GM20431 (cell line): ENCODE results near the gene CHTOP.

Source experiments
- in situ Hi-C: fragments of 300-500 bp; cut with MseI, MboI; formaldehyde crosslinking; loops from one replicate; pipeline ENCODE4 v1.15.0; 2020; ENCODE audit warnings: low sequenced_read_pairs; ENCODE audit not compliant: unreplicated experiment

Gene CHTOP

DNA sequence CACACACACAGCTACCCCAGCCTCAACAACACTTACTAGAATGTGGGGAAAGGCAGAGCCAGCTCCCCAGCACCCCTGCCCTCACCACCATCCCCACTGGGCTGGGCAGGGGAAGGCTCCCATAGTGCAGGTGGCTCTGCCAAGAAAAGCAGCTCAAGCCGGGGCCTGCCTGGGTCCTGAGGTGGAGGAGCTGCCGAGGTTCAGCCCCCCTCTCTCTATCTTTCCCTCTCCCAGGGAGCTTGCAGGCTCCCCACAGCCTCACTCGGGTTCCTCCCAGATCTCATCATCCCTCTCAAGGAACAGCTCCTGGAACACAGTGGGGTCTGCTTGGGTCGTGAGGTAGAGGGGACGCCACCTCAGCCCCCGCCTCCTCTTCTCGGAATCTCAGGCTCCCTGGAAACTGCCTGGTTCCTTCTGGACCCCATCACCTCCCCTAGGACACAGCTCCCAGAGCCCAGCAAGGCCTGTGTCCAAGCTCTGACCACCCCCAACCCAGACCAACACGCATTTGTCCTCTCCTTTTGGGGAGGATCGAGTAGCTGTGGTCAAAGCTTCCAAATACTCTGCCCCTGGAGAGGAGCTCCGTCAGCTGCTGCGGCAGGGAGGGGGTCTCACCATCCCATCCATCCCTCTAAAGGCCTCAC lies 21.6 kb upstream of the CHTOP start:
- in situ Hi-C loops = no loop called here

DNA sequence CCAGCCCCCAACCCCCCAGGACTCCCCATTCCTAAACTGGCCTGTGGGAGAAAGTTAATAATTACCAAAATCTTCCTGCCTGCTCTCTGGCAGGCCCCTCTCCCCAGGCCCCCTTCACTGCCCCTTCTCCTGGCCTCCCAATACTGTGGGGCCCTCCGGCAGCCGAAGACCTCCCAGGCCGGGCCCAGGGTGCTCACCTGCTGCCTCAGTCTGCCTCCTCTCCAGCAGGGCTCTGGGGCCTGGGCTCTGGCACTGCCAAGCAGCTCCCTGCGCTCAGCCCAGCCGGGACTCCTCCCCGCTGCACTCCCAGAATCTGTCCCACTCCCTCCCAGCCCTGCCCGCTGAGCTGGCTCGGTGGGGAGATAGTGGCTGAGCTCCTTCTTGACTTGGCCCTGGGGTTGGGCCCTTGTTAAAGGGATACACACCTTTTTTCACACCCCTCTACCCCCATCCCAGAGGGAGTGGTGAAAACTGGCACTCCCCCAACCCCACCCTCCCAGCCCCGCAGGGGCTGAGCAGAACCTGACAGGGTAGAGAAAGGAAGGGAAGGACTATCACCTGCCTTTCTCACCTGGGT lies 21.0 kb upstream of the CHTOP start, which contains the start of gene S100A16:
S100A16 (minus strand) TSS at position 383 of the 577 bp plus-strand sequence. CDS start 4,986 bp downstream, outside the sequence.
- in situ Hi-C loops = no loop called here

DNA sequence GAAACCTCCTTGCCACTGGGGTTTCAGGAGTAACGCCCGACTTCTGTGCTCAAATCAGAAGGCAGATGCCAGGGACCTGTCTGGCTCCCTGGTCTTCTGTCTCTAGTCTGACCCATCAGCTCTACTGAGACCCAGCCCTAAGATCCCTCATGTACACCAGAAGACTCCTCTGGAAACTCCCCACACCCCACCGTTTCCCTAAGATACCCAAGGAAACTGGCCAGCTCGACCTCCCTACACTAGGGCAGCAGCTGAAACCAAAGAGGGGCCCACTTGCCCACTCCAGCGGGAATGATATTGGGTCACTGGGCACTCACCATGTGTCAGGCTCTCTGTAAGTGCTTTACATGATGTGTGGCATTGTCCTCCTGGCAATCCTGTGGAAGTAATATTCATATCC lies 20.5 kb upstream of the CHTOP start:
- in situ Hi-C loops = no loop called here

DNA sequence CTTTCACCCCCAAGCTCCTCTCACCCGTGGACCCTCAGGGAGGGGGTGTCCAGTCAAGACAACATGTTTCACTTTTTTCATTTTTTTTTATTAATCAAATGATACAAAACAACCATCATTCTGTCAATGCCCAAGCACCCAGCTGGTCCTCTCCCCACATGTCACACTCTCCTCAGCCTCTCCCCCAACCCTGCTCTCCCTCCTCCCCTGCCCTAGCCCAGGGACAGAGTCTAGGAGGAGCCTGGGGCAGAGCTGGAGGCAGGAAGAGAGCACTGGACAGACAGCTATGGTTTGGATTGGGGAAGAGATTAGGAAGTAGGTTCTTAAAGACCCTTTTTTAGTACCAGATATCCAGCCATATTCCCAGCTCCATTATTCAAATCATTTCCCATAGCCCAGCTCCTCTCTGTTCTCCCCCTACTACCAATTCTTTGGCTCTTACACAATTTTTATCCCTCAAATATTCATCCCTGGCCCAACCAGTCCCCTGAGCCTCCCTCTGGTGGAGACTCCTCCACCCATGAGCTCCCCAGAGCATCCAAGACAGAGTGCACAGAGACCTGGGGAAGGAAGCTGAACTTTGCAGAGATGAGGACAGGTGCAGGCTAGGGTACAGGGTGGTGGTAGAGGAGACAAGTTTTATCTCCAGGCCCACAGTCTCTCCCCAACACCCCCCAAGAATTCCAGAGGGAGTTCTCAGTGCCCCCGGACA lies 19.5 kb upstream of the CHTOP start:
- in situ Hi-C loops = no loop called here

DNA sequence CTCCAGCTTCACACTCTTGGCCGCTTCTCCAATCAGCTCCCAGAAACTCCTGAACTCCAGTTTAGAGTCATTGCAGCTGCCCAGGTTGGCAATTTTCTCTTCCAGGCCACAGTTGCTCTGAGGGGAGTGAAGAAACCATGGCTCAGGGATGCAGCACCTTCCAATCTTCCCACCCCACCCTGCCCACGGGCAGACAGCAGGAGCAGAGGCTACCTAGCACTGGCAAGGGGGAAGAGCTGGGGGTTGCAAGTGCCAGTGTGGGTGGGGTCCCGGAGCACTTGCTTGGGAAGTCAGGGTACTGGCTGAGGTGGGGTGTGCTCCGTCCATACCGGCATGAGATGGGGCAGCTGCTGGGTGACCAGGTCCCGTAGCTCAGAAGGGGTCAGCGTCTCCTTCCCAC lies 19.0 kb upstream of the CHTOP start:
- in situ Hi-C loops = no loop called here

DNA sequence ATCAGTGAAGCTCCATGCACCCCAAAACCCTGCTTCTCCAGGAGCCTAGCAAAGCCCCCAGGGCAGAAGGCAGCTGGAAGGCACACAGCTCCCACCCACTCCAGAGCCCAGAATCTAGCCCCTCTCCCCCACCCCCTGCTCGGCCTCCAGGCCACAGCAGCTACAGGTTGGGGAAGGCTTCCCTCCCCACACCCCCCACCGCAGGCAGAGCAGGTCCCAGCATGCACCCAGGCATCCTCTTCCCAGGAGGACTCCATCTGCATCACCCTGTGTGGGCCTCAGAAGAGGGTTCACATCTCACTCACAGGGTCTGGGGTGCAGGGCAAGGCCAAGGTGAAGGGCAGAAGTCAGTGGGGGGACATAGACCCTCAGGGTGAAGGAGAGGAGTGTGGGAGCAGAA lies 18.5 kb upstream of the CHTOP start:
- in situ Hi-C loops = no loop called here

DNA sequence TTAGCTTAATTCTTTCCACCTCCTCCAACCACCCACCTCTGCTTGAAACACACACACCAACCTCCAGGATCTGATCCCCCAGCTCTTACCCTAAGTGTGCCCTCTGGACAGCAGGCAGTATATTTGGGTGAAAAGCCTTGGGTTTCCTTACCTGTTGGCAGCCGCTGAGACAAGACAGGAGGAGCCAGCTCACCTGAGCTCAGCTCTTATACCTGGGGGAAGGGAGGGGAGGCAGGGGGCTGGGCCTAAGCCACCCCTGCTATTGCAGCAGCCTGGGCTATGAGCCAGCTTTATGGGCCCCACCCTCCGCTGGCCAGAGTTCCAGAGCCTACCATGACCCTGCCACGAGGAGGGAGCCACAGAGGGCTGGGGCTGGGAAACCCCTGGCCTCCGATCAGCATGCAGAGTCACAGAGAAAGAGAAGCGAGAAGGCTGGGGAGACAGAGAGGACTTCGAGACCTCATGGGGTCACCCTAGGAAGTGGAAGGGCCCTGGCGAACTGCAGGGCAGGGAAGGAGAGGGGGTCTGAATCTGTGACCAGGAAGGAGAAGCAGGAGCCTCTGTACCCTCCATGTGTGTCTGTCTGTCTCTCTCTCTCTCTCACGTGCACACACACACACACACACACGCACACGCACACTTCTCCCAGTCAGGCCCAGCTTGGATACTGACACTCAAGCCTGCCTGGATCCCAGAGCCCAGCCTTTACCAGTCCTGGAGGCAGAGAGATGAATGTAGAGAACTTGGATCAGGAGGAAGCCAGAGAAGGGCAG lies 17.5 kb upstream of the CHTOP start, which contains the start of gene S100A14:
S100A14 (minus strand) TSS at position 182 of the 773 bp plus-strand sequence. CDS start 467 bp downstream, outside the sequence.
- in situ Hi-C loops = no loop called here

DNA sequence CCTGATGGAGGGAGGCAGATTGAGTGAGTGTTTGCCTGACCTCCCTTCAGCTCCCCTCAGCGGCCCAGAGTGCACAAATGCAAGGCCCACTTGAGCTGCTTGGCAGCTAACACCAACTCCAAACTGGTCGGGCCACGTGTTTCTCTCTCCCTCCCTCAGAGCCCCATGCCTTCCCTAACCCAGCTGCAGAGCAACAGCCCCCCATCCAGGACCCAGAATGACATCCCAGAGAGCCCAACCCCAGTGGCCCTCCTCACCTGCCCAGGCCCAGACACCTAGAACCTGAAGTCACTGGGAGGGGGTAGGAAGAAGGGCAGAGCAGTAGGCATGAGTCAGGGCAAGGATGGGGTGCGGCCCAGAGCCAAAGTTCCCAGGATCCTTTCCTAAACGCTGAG lies 17.0 kb upstream of the CHTOP start:
- in situ Hi-C loops = no loop called here

DNA sequence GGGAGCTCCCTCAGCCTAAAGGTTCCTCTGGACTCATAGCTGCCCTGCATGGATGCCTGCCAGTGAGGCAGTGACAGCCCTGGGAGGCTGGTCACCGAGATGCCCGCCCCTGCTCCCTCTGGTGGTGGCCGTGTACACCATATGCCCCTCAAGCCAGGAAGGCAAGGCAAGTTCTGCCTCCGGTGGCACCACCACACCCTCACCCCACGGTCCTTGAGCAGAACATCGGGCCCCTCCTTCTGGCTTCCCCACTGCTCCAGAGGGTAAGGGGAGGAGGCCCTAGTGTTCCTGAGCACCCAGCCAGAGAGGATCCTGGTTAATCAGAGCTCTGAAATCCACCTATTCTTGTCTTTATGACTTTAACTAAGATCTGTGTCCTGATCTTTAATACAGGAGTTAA lies 16.2 kb upstream of the CHTOP start:
- in situ Hi-C loops = no loop called here

DNA sequence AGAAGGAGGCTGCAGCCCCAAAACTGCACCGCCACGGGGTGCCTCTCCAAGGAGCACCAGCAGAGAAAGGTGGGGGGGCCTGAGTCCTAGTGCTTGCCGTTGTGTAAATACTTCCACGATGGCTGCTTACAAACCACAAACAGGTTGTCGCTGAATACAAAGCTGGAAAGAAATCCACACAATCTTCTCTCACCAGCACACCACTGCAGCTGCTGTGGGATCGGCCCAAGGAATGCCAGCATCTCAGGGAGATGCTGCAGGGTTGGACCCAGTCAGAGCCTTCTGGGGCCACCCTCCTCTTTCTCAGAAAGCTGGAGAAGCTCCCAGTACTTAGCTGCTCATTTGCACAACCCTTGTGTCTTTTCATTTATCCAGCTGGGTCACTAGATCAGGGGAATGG lies 14.7 kb upstream of the CHTOP start:
- in situ Hi-C loops = no loop called here

DNA sequence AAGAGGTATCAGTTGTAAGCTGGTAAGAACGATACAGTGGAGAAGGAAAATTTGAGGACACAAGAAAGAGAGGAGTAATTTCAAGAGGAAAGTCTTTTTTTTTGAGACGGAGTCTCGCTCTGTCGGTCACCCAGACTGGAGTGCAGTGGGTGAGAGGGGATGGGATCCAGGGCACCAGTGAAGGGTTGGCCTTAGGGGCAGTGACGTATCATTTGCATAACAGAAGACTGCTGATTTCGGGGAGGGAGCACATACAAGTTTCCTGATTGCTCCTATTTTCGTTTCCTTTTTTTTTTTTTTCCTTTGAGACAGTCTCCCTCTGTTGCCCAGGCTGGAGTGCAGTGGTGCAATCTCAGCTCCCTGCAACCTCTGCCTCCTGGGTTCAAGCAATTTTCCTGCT lies 10.8 kb upstream of the CHTOP start:
- in situ Hi-C loops = no loop called here

DNA sequence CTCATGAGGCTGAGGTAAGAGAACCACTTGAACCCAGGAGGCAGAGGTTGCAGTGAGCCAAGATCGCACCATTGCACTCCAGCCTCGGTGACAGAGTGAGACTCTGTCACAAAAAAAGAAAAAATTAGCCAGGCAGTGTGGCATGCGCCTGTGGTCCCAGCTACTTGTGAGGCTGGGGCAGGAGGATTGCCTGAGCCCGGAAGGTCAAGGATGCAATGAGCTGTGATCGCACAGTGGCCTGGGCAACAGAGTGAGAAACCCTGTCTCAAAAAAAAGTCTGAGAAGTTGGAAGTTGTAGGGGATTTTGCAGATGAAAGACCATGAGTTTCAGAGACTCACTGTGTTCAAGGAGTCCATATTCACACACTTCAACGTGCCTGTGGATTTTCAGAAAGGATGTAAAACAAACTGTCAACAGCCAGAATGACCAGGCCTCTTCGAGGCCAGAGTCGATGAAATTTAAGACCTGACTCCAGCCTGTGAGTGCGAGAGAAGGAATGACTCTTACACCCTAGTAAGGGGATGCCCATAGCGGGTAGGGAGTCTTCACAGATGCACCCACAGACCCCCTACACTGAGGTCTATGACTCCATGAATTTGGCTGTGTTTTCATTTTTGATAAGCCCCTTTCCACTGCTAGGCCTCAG lies 8.8 kb upstream of the CHTOP start:
- in situ Hi-C loops = no loop called here

DNA sequence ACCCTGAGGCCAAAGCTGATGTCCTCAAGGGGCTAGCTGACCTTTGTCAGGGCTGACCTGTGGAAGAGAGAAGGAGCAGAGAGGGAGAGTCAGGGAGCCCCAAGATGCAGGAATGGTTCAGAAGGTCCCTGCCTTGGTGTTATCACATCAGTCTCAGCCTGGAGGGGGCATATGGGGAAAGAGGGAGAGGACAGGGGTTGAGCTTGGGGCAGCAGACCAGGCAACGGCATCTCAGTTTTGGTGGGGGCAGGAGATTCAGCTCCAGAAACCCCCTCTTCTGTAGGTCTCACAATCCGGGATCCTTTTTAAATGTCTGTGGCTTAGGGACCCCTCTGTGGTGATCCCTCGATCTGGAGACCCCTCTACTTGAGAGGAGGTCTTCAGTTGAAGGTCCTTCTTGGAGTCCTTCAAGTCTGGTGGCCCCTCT lies 7.4 kb upstream of the CHTOP start:
- in situ Hi-C loops = no loop called here

DNA sequence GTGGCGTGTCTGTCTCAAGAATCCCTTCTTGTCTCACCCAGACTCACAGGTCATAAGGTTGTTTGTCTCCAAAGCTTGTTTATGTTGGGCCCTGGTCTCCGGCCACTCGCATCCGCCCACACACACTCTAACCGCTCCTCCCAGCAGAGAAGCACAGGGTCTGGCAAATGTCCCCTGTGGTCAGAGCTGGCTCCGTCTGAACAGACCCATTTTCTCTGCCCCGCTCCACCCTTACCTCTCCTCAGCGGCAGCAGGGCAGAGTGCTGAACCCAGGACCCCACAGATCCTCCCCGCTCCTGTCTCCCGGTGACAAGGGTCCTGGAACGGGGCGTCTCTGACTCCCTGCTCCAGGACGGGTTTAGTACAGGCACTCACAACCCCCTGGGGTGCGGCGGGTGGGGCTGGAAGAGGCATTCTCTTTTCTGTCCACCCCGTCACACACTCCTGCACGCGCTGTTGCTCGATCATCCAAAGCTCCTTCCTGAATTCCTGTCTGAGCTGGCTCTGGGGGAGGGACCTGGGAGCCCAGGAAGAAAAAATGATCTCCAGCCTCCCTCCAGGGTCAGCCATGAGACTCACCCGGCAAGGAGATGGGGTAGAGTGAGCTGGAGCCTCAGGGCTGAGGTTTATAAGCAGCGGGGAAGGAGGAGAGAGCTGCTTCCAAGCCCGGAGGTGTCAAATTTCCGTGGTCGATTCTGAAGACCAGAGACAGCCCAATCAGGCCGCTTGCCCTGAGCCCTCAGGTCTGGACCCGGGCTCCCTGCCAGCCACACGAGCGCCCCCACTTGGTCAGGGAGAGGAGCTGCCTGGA lies 6.8 kb upstream of the CHTOP start, which contains the start of gene S100A13:
S100A13 (minus strand) TSS at position 602 of the 811 bp plus-strand sequence. CDS start 1,033 bp downstream, outside the sequence.
- in situ Hi-C loops = no loop called here

DNA sequence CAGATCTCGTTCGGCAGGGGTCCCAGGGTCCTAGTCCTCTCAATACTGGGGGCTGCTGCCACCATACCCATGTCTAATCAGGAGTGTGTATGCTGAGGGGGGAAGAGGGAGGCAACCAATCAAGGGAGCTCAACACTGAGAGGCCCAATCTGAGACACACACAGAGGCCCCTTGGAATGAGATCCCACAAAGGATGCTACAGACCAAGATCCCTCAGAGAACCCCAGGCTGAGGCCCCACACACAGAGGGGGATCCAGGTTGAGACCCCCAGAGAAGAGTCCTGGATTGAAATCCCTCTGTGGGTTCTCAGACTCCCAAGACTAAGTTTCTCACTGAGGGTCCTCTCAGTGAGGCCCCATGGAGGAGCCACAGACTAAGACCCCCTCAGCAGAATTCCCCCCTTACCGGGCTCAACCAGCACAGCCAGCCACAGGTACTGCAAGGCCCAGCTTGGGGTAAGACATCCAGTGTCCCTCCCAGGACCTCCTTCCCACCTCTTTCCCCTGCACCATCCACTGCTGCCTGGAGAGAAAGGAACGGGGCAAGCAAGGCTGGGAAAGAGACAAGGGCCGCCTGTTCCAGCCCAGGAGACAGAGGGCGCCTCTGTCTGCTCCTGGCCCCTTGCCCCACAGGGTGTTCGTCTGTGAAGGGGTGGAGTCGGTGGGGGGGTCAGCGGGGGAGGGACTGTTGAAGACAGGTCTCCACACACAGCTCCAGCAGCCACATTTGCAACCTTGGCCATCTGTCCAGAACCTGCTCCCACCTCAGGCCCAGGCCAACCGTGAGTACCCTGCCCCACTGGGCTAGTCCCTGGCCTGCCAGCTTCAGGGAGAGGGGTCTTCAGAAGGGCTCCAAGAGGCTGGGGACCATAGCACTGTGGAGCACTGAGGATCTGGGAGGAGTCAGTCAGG lies 5.9 kb upstream of the CHTOP start, which contains the start of gene S100A1:
S100A1 (plus strand) TSS at position 720 of the 912 bp plus-strand sequence. CDS start 2,088 bp downstream, outside the sequence.
- in situ Hi-C loops = no loop called here

DNA sequence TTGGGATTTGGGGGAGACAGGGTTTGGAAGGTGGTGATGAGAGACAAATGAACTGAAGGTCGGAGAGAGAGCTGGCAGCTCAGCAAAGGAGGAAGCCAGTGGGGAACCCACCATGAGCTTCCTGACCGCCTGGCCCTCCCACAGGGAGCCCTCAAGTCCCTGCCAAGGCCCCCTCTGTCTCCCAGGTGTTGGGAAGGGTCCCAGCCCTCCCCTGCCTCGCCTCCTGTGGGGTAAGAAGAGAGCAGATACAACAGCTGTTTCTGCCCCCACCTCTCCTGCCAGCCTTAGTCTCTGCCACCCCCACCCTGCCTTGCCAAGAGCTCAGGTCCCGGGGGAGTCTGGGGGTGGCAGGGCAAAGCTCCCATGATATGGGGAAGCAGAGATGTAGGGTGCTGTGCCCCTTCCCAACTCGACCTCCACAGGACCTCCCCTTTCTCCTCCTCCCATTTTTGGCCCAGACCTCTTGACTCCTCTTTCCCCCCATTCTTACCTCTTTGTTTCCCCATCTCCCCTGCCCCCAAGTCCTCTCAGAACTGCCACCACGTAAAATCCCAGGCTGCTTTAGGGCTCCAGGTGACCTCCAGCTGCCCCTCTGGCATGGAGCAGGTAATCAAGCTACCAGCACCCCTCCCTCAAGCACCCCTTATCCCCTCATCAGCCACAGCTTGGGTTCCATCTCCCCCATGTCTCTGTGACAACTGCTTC lies 5.1 kb upstream of the CHTOP start:
- in situ Hi-C loops = no loop called here

DNA sequence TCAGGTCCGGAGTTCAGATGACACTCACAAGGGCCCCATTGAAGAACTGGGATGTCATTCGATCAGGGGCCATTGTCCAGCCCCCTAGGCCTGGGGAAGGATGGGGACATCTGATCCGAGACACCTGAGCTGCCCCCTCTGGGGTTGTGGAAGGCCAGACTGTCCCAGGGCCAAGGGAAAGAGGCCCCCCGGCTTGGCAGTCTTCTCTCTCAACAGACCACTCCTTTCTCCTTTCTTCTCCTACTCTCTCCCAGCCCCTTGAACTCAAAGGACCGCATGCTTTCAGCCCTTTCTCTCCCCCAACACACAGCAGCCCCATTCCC lies 4.6 kb upstream of the CHTOP start:
- in situ Hi-C loops = no loop called here

DNA sequence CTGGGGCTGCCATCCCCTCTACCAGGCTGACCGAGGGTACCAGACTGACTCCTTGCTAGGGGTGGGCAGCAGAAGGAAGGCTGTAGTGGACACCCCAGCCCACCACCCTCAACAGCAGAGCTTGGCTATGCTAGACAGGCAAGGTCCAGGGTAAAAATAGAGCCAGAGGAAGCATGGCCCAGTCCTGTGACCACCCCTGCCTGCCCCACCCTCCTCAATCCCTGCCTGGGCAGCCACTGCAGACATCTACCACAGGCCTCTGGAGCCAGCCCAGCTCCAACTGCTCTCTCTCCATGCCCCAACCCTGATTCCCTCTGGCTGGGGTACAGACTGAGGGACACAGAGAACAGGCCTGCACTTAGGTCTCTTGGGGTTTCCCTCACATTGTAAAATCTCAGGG lies 3.9 kb upstream of the CHTOP start:
- in situ Hi-C loops = no loop called here
